ENCODE measurements around the gene MRRF. TPM values are rescaled to one million over a fixed set of nuclear protein-coding genes. Genes with fewer than 3 reads are reported as not detected.

Gene MRRF
- total RNA-seq, 3 donors from 2014 or later (not counting 1 experiment from before 2014, with no cell fraction given) = 17.7 to 29.9 (median 21.3) TPM

DNA sequence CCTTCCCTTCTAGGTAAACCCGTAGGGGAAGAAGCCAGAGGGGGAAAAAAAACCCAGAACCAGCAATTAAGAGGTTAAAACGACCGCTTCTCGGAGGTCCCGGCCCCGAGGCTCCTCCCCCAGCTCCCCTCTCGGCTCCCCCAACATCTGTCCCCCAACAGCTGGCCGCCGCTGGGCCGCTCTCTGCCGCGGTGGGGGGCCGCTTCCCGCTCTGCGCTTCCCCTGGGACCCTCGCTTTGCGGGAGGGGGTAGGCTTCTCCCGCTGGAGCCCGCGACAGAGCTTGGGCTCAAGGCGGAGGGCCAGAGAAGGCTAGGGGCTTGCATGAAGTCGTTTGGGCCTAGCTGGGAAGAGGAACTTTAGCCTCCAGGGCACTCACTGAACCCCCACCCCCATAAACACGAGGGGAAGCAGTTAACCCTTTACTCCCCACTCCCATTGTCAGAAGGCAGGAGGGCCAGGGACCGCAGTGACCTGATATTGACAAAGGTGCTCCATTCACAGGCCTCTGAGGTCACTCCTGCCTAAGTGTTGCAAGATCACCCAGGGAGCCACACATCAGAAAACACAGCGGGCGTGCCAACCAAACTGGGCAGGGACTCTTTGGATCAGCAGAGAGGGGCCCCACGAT, 43.4 kb upstream of the MRRF start:
- TF ChIP-seq, protein P1, sequence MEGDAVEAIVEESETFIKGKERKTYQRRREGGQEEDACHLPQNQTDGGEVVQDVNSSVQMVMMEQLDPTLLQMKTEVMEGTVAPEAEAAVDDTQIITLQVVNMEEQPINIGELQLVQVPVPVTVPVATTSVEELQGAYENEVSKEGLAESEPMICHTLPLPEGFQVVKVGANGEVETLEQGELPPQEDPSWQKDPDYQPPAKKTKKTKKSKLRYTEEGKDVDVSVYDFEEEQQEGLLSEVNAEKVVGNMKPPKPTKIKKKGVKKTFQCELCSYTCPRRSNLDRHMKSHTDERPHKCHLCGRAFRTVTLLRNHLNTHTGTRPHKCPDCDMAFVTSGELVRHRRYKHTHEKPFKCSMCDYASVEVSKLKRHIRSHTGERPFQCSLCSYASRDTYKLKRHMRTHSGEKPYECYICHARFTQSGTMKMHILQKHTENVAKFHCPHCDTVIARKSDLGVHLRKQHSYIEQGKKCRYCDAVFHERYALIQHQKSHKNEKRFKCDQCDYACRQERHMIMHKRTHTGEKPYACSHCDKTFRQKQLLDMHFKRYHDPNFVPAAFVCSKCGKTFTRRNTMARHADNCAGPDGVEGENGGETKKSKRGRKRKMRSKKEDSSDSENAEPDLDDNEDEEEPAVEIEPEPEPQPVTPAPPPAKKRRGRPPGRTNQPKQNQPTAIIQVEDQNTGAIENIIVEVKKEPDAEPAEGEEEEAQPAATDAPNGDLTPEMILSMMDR (IDR thresholded peaks at IDR 0.05) = no peak
- DNase-seq = no peak
- ATAC-seq = no peak
- Mint-ChIP-seq H3K27me3 (ENCODE audit: low read depth in 2 of 2) (peaks cover 70 to 84% of the 10 kb centered on the region in 2 donors), H3K4me3 (no peak overlapping the region), H3K9me3 (no peaks in the 10 kb centered on the region), H3K27ac (no peak overlapping the region), H3K36me3 (no peaks in the 10 kb centered on the region), H3K4me1 (peaks cover 18 to 25% of the 10 kb centered on the region in 2 donors)
- peaks cover 18% of the 10 kb centered on the region for H3K4me1 ChIP-seq (ENCODE audit: control insufficient read depth, insufficient read depth, low read length)
- H3K27ac ChIP-seq (ENCODE audit: low read length) = no peak overlapping the region
- peaks cover 32% of the 10 kb centered on the region for H3K27me3 ChIP-seq (ENCODE audit: control insufficient read depth, insufficient read depth, low read length)
- H3K4me3 ChIP-seq (ENCODE audit: low read length) = no peak overlapping the region
- no peaks in the 10 kb centered on the region for H3K36me3 ChIP-seq (ENCODE audit: control insufficient read depth, insufficient read depth, low read length)
- H3K9me3 ChIP-seq (ENCODE audit: control insufficient read depth, insufficient read depth, low read length) = no peaks in the 10 kb centered on the region
- intact Hi-C loops (cut with micrococcal nuclease) = no loop called here
- WGBS (ENCODE audit: insufficient coverage) = 34% methylated on average over 27 of the region's 27 CpGs

DNA sequence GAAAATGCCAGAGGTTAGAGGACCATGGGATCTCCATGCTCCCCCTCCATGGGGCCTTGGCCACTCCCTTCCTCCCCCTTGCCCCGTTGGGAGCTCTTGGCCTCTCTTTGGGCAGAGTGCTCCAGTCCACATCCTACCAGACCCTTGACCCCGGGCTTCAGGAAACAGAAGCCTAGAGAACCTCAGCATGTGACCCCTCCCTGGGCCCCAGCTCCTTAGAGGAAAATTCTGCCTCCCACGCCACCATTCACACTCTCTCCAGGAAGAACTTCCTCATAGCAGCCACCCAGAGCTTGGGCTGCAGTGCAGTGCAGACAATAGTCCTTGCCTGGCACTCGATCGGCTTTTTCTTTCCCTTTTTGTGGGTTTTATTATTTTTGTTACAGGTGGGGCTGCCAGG, 41.9 kb upstream of the MRRF start:
- no peaks in the 10 kb centered on the region for H3K9me3 Mint-ChIP-seq
- WGBS (ENCODE audit: insufficient coverage) = 24% methylated on average over 4 of the region's 5 CpGs
- H3K36me3 ChIP-seq (ENCODE audit: control insufficient read depth, insufficient read depth, low read length) = no peaks in the 10 kb centered on the region
- no peaks in the 10 kb centered on the region for H3K9me3 ChIP-seq (ENCODE audit: control insufficient read depth, insufficient read depth, low read length)
- peaks cover 18% of the 10 kb centered on the region for H3K4me1 ChIP-seq (ENCODE audit: control insufficient read depth, insufficient read depth, low read length)
- intact Hi-C loops (cut with micrococcal nuclease) = no loop called here
- peaks cover 18 to 25% of the 10 kb centered on the region in 2 donors for H3K4me1 Mint-ChIP-seq
- H3K4me3 ChIP-seq (ENCODE audit: low read length) = no peak overlapping the region
- ATAC-seq (no peak), DNase-seq (no peak)
- no peak overlapping the region for H3K27ac ChIP-seq (ENCODE audit: low read length)
- no peak overlapping the region for H3K27ac Mint-ChIP-seq
- H3K27me3 Mint-ChIP-seq (ENCODE audit: low read depth in 2 of 2) = peaks cover 71 to 80% of the 10 kb centered on the region in 2 donors
- TF ChIP-seq, protein P1 (IDR thresholded peaks at IDR 0.05) = no peak
- H3K4me3 Mint-ChIP-seq = no peak overlapping the region
- H3K36me3 Mint-ChIP-seq = no peaks in the 10 kb centered on the region
- H3K27me3 ChIP-seq (ENCODE audit: control insufficient read depth, insufficient read depth, low read length) = peaks cover 35% of the 10 kb centered on the region

DNA sequence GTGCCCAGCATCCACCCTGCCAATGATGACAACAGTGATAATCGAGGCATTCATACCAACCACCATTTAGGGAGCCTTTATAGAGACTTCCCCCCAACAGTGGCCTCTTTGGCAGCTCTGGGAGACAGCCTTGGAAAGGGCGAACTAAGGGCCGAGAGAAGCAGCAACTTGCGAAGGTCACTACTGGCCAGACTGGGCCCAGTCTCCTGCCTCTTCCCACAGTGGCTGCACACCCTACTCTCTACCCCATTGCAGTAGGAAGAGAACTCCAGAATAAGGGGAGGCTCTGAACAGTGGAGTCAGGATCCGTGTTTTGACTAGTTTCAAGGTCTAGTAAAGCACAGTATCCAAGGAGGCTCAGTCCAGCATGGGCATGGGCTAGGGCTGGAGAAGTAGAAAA, 41.2 kb upstream of the MRRF start:
- Mint-ChIP-seq H3K9me3 (no peaks in the 10 kb centered on the region), H3K27ac (no peak overlapping the region), H3K4me1 (peaks cover 17 to 20% of the 10 kb centered on the region in 2 donors), H3K27me3 (ENCODE audit: low read depth in 2 of 2) (peaks cover 68 to 73% of the 10 kb centered on the region in 2 donors), H3K36me3 (no peaks in the 10 kb centered on the region), H3K4me3 (no peak overlapping the region)
- no peak for ATAC-seq
- Histone ChIP-seq H3K36me3 (ENCODE audit: control insufficient read depth, insufficient read depth, low read length) (no peaks in the 10 kb centered on the region), H3K4me1 (ENCODE audit: control insufficient read depth, insufficient read depth, low read length) (peaks cover 21% of the 10 kb centered on the region), H3K4me3 (ENCODE audit: low read length) (no peak overlapping the region), H3K9me3 (ENCODE audit: control insufficient read depth, insufficient read depth, low read length) (no peaks in the 10 kb centered on the region), H3K27me3 (ENCODE audit: control insufficient read depth, insufficient read depth, low read length) (peaks cover 35% of the 10 kb centered on the region), H3K27ac (ENCODE audit: low read length) (no peak overlapping the region)
- WGBS (ENCODE audit: insufficient coverage) = 91% methylated on average over 5 of the region's 5 CpGs
- TF ChIP-seq, protein P1 (IDR thresholded peaks at IDR 0.05) = no peak
- no peak for DNase-seq
- intact Hi-C loops (cut with micrococcal nuclease) = no loop called here

All from natural killer cell (primary cell).